Heart right ventricle (tissue), 16 donors: ENCODE results near the gene FMO1. TPM values are rescaled to one million over a fixed set of nuclear protein-coding genes. Genes with fewer than 3 reads are reported as not detected.

Source experiments
- ATAC-seq, 8 donors: fragments of 200-7000 bp; cut with Tn5 transposase; one replicate each; pipeline ENCODE4 v1.9.1; 2020; ENCODE audit warnings: mild to moderate bottlenecking in 8 of 8, moderate library complexity in 8 of 8, moderate number of reproducible peaks in 1 of 8
- DNase-seq, 2 donors: peaks; one replicate each; pipeline ENCODE4 v3.0.0-alpha.2; 2020
- H3K27ac ChIP-seq, 10 donors: fragments of 200-600 bp; sonication (generic) in 2 of 10; one replicate each; pipeline versions ENCODE4 v1.5.0 to v1.8.0; 2020 to 2022; ENCODE audit warnings: mild to moderate bottlenecking in 3 of 10
- H3K27me3 ChIP-seq, 7 donors: fragments of 200-600 bp; one replicate each; pipeline ENCODE4 v1.8.0; 2021 to 2022; ENCODE audit warnings: mild to moderate bottlenecking in 2 of 7
- H3K36me3 ChIP-seq, 9 donors: fragments of 200-600 bp; sonication (generic) in 1 of 9; one replicate each; pipeline versions ENCODE4 v1.5.0 to v1.8.0; 2020 to 2022; ENCODE audit warnings: mild to moderate bottlenecking in 2 of 9
- H3K4me1 ChIP-seq, 9 donors: fragments of 200-600 bp; sonication (generic) in 1 of 9; one replicate each; pipeline versions ENCODE4 v1.5.0 to v1.8.0; 2020 to 2022; ENCODE audit warnings: mild to moderate bottlenecking in 4 of 9
- H3K4me3 ChIP-seq, 10 donors: fragments of 200-600 bp; sonication (generic) in 2 of 10; one replicate each; pipeline versions ENCODE4 v1.5.0 to v1.8.0; 2020 to 2022; ENCODE audit warnings: mild to moderate bottlenecking in 7 of 10, moderate library complexity in 2 of 10
- H3K9me3 ChIP-seq, 11 donors: fragments of 200-600 bp in 10 of 11; sonication (generic) in 2 of 11; one replicate each; pipeline versions ENCODE4 v1.5.0 to v1.8.0; 2013 to 2022; ENCODE audit warnings: mild to moderate bottlenecking in 2 of 11, control low read depth in 1 of 11, moderate library complexity in 1 of 11
- CTCF ChIP-seq, 9 donors: fragments of 200-600 bp; sonication (generic) in 2 of 9; IDR thresholded peaks; one replicate each; pipeline versions ENCODE4 v1.5.0 to v1.8.0; 2021 to 2022; ENCODE audit warnings: antibody characterized with exemption in 9 of 9, mild to moderate bottlenecking in 5 of 9, moderate library complexity in 1 of 9
- WGBS, 2 donors: extraction: QIAGEN DNeasy Blood & Tissue Kit; methylation state at CpG; one replicate each; pipeline ENCODE4 v1.1.7; 2013; ENCODE audit warnings: inconsistent platforms in 1 of 2; 5-methylcytosine and 5-hydroxymethylcytosine counted together
- intact Hi-C, 10 donors: fragments of 100-400 bp; cut with DNase I; formaldehyde crosslinking; loops; one replicate each; pipeline versions ENCODE4 v1.11.1 to v1.14.2; 2022
- polyA plus RNA-seq, 2 donors: library from polyadenylated mRNA; stranded (reverse); fragments of 200-250 nt; gene quantifications; one replicate each; pipeline ENCODE4 v1.2.3, GENCODE V29; 2013
- total RNA-seq, 10 donors: library from RNA; stranded (reverse); fragmentation: NEBNext Ultra II Directional in 3 of 10; extraction: Animal tissue kit (Norgen Biotek cat#: 25700) in 3 of 10; gene quantifications; one replicate each; pipeline versions ENCODE4 v1.2.1 to v1.2.4, GENCODE V29; 2021 to 2023
- donor health status: Arrhythmogenic right ventricular cardiomyopathy.
- donor health status: ischemic (EF 13 %, LVEDD 7.1; RV severe dilation, severe dysfunction).
- donor health status: healthy with polysubstance abuse.
- donor health status: DM: no; HTN: yes; CAD: no.
- donor health status: DM: no; HTN: no; CAD: no.
- donor health status: ischemic (EF 25% LVEDD 6.9; RV normal size, moderate dysfunction).
- donor health status: ischemic (EF 25% LVEDD 5.7; RV mildly dilated, moderate dysfunction).
- donor health status: healthy.
- donor health status: DM: yes; HTN: yes; CAD: no.
- donor health status: Ischemic cardiomyopathy.
- donor health status: ischemic (EF 35%, LVEDD 5.7; RV mildly dilated, moderate dysfunction).
- donor health status: nonischemic (EF 11% LVEDD 7.7; RV severe dilation, severe dysfunction).
- donor health status: DM: yes; HTN: yes; CAD: no.
- donor health status: PGD.
- donor health status: ischemic (EF 29% LVEDD 5.4; RV normal size, mild dysfunction).
- donor health status: nonischemic (EF 23%, LVEDD 6.1; RV moderate dilation, normal function).

Gene FMO1
- total and polyA plus RNA-seq, 12 donors, result 0.15 to 7.8 (median 0.64) TPM; not detected in 3

GRCh38 chr1:171298696-171299095 is 50.4 kb downstream of the FMO1 start:
- intact Hi-C loops, result no loop called here
- no peaks in the 10 kb centered on the region for H3K4me1 ChIP-seq
- H3K4me3 ChIP-seq, result no peak overlapping the region
- ATAC-seq (no peak), DNase-seq (no peak)
- peaks cover 0 to 47% (median 22%) of the 10 kb centered on the region in 11 donors for H3K9me3 ChIP-seq
- H3K36me3 ChIP-seq, result no peaks in the 10 kb centered on the region
- 73 to 74% methylated on average over 4 of the region's 4 CpGs for WGBS, 2 donors
- no peak overlapping the region for H3K27ac ChIP-seq
- H3K27me3 ChIP-seq, result peaks cover 0 to 6% (median 0%) of the 10 kb centered on the region in 7 donors
- no peak for TF ChIP-seq CTCF (IDR thresholded peaks at IDR 0.05)

GRCh38 chr1:171299342-171299741 is 51.0 kb downstream of the FMO1 start:
- H3K9me3 ChIP-seq, result peaks cover 0 to 52% (median 22%) of the 10 kb centered on the region in 11 donors
- no peak for ATAC-seq
- no peak for TF ChIP-seq CTCF (IDR thresholded peaks at IDR 0.05)

GRCh38 chr1:171300401-171300800 is 52.1 kb downstream of the FMO1 start:
- intact Hi-C loops, result loop anchor here in 1 of 10 donors (10.0 kb wide), 1 partner anchor 326 kb away; no protein-coding TSS in a partner anchor
- no peak for ATAC-seq
- H3K9me3 ChIP-seq, result peaks cover 0 to 62% (median 22%) of the 10 kb centered on the region in 11 donors

More at GRCh38 chr1:171299342-171299741, 51.0 kb downstream of the FMO1 start:
- Histone ChIP-seq H3K27me3 (peaks cover 0 to 6% (median 0%) of the 10 kb centered on the region in 7 donors), H3K36me3 (no peaks in the 10 kb centered on the region), H3K4me3 (no peak overlapping the region), H3K4me1 (no peaks in the 10 kb centered on the region), H3K27ac (no peak overlapping the region)
- intact Hi-C loops, result no loop called here
- no peak for DNase-seq
- WGBS, 2 donors, result 76 to 78% methylated on average over 2 of the region's 2 CpGs

GRCh38 chr1:171310661-171311087 is 62.4 kb downstream of the FMO1 start:
- WGBS, 2 donors, result 50 to 52% methylated on average over 3 of the region's 3 CpGs
- no peak for DNase-seq
- intact Hi-C loops, result loop anchor here in 9 of 10 donors (5.0 to 10.0 kb wide), 8 partner anchors 53 to 346 kb away; partner anchors contain the start of genes FMO1 (in 3 of the 9) and PRRC2C (in 1 of the 9)

More at GRCh38 chr1:171300401-171300800, 52.1 kb downstream of the FMO1 start:
- Histone ChIP-seq H3K27me3 (peaks cover 0 to 6% (median 0%) of the 10 kb centered on the region in 7 donors), H3K27ac (no peak overlapping the region), H3K36me3 (no peaks in the 10 kb centered on the region), H3K4me1 (no peaks in the 10 kb centered on the region), H3K4me3 (no peak overlapping the region)
- DNase-seq, result no peak
- no peak for TF ChIP-seq CTCF (IDR thresholded peaks at IDR 0.05)
- WGBS, 2 donors, result 76 to 84% methylated on average over 1 of the region's 1 CpG

More at GRCh38 chr1:171310661-171311087, 62.4 kb downstream of the FMO1 start:
- peaks cover 0 to 10% (median 0%) of the 10 kb centered on the region in 11 donors for H3K9me3 ChIP-seq
- H3K4me3 ChIP-seq, result no peak overlapping the region
- no peaks in the 10 kb centered on the region for H3K36me3 ChIP-seq
- H3K27me3 ChIP-seq, result no peaks in the 10 kb centered on the region
- TF ChIP-seq CTCF (IDR thresholded peaks at IDR 0.05), result no peak
- no peak overlapping the region for H3K27ac ChIP-seq
- H3K4me1 ChIP-seq, result peaks cover 0 to 19% (median 10%) of the 10 kb centered on the region in 9 donors
- ATAC-seq, result no peak
